GM12875 (cell line): Measurements from ENCODE around the gene SRSF3.
"Not testable (repeated sequence)": the region's sequence is repeated elsewhere in the genome, so short reads cannot be mapped to it uniquely, and the experiment has no call there.

Experiments
- H3K4me3 ChIP-seq: one replicate; pipeline ENCODE4 v1.5.1; 2011; ENCODE audit warnings: low read depth, low read length, control low read depth
- CTCF ChIP-seq: IDR thresholded peaks from 2 replicates; pipeline ENCODE4 v1.5.1; 2011; ENCODE audit warnings: low read depth, mild to moderate bottlenecking, control low read depth, inconsistent platforms, low read length, moderate library complexity, borderline replicate concordance; ENCODE audit not compliant: insufficient read depth

The SRSF3 gene

DNA sequence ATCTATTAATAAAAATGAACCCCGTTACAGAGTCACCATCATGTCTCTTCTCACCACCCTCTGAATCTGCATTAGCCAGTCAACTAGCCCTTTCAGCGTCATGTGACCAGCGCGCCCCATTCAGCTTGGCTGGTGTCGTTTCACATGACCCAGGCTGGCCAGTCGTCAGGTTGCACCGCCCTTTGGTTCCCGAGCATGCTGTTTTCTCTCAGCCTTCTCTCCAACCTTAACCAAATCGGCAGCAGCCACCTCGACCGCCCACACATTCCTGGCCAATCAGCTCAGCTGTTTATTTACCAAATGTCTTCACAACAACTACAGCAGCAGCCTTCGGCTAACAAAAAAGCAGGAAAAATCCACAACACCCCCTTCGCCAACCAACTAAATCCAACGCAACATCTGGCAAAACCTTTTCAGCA, 5.6 kb downstream of the SRSF3 start:
- no peak overlapping the region for H3K4me3 ChIP-seq
- TF ChIP-seq CTCF = no peak

DNA sequence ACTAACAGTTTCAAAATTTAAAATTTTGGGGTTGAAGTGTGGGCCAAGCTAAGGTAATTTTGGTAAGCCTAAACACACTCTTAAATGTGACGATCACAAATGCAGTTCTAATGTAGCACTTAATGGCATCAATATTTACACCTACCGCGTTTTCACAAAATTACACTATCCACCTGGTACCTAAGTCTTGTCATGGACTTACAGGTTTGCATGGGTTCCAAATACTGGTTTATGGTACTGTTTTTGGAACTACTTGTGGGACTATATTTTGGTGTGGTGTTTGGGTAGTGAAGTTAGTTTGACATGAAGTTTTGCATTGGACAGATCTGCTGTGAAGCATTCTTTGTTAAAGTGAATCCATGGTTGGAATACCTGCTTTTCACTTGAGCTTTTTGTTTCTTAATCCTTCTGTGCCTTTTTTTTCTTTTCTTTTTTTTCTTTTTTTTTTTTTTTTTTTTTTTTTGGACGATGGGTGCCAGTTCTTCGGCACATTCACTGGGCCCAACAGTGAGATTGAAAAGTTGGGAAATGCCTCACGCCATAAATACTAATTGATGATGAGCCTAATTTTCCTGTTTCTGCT, 6.5 kb downstream of the SRSF3 start:
- no peak for TF ChIP-seq CTCF
- H3K4me3 ChIP-seq = no peak overlapping the region

DNA sequence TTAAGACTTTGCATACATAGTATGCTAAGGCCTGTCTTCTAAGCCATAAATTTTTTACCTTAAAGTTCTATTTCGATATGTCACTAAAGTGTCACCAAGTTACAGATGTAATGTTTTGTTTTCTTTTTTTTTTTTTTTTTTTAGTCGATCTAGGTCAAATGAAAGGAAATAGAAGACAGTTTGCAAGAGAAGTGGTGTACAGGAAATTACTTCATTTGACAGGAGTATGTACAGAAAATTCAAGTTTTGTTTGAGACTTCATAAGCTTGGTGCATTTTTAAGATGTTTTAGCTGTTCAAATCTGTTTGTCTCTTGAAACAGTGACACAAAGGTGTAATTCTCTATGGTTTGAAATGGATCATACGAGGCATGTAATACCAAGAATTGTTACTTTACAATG, 7.7 kb downstream of the SRSF3 start:
- H3K4me3 ChIP-seq = not testable (repeated sequence)

GRCh38 chr6:36603222-36604089, 9.3 kb downstream of the SRSF3 start:
- no peak overlapping the region for H3K4me3 ChIP-seq
- TF ChIP-seq CTCF = no peak

DNA sequence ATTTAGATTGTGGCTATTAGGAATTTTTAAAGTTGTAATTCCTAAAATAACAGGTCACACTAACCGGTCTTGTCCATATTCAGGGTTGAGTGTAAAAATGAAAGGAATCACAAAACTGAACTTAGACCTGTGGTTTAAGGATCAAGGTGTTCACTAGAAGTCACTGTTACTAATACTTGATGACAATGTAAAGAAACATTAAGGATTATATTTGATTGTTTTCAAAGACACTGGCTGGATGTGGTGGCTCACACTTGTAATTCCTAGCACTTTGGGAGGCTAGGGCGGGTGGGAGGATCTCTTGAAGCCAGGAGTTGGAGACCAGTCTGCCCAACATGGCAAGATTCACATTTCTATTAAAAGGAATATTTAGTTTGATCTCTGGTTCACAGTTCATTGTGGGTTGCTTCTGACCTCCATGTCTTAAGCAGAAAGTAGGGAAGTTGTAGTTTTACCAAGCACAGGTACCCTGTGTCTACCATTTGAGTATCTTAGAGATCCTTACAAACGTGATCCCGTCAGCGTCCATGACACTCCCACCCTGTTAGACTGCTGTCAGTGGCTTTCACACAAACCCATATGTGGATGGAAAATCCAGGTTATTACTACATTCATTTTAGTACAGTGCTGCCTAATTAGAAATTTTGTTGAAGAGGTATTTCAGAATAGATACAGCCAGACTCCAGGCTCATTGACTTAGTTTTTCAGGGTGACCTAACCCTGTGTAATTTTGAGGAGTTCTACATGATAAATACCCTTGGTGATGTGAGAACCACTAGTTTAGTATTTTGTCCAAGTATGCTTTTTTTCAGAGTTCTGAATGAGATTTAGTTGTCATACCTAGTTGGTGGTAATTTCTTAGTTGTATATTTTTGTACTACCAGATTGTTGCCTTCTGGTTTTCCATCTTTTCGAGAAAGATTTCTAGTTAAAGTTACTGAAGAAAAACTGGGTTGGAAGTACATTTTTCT, 10.2 kb downstream of the SRSF3 start:
- TF ChIP-seq CTCF = no peak
- no peak overlapping the region for H3K4me3 ChIP-seq

DNA sequence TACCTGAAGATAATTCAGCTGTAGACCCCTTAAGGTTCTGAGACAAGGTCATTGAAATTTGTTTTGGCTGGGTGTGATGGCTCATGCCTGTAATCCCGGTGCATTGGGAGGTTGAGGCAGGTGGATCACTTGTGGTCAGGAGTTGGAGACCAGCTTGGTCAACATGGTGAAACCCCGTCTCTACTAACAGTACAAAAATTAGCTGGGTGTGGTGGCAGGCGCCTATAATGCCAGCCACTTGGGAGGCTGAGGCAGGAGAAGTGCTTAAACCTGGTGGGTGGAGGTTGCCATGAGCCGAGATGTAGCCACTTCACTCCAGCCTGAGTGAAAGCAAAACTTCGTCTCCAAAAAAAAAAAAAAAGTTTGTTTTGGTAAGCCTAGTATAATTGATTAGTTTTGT, 11.0 kb downstream of the SRSF3 start:
- no peak for TF ChIP-seq CTCF

More for the DNA sequence above, 11.0 kb downstream of the SRSF3 start:
- no peak overlapping the region for H3K4me3 ChIP-seq
